Activated CD4-positive, alpha-beta T cell treated with anti-CD3 and anti-CD28 coated beads for 4 hours (primary cell): ENCODE data around the gene DPPA4.

Experiments used
- DNase-seq, 2 donors: peaks; one replicate each; pipeline ENCODE4 v3.0.0-alpha.2; 2020

DPPA4 gene

GRCh38 chr3:109336291-109336861, 970 bp downstream of the DPPA4 start:
- no peak for DNase-seq

GRCh38 chr3:109334572-109334971, 2.8 kb downstream of the DPPA4 start:
- no peak for DNase-seq

GRCh38 chr3:109331692-109332091, 5.7 kb downstream of the DPPA4 start:
- no peak for DNase-seq

- DNase-seq = no peak
Observed at GRCh38 chr3:109330405-109330804, 6.9 kb downstream of the DPPA4 start.

- no peak for DNase-seq
Observed at GRCh38 chr3:109328202-109328601, 9.1 kb downstream of the DPPA4 start.

- DNase-seq = no peak
Observed at GRCh38 chr3:109325657-109326056, 11.7 kb downstream of the DPPA4 start.

- no peak for DNase-seq
Observed at GRCh38 chr3:109325109-109325508, 12.2 kb downstream of the DPPA4 start.

GRCh38 chr3:109316162-109316730, 21.1 kb downstream of the DPPA4 start, which contains the start of gene DPPA2:
DPPA2 (minus strand) TSS chr3:109316517; CDS start chr3:109314542, 1,975 bp downstream.
- DNase-seq = no peak

- DNase-seq = no peak
Observed at GRCh38 chr3:109313061-109313460, 24.3 kb downstream of the DPPA4 start.

GRCh38 chr3:109297496-109297895, 39.9 kb downstream of the DPPA4 start:
- DNase-seq = no peak

GRCh38 chr3:109284071-109284470, 53.3 kb downstream of the DPPA4 start:
- no peak for DNase-seq

GRCh38 chr3:109278546-109278945, 58.8 kb downstream of the DPPA4 start:
- DNase-seq = no peak

GRCh38 chr3:109278141-109278540, 59.2 kb downstream of the DPPA4 start:
- DNase-seq = no peak
